GM21786 (cell line): Measurements from ENCODE around the gene RBFOX2.
"Not testable (repeated sequence)": the region's sequence is repeated elsewhere in the genome, so short reads cannot be mapped to it uniquely, and the experiment has no call there.

Experiments
- ATAC-seq: cut with Tn5 transposase; IDR thresholded peaks from one replicate; pipeline ENCODE4 v1.9.1; 2021; ENCODE audit not compliant: unreplicated experiment

The RBFOX2 gene

GRCh38 chr22:35719212-35719875 is 309.3 kb downstream of the RBFOX2 start:
- no peak for ATAC-seq

DNA sequence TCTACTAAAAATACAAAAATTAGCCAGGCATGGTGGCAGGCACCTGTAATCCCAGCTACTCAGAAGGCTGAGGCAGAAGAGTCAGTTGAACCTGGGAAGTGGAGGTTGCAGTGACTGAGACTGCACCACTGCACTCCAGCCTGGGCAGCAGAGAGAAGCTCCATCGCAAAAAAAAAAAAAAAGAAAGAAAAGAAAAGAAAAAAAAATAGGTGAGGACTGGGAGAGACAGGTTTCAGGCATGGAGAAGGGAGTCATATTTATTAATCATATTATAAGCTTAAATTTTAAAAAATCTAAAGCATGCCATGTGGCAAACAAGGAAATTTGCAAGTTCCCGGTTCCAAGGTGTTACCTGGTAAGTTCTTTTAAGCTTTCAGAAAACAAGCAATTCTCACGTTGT is 311.1 kb downstream of the RBFOX2 start, which contains the start of gene APOL5:
APOL5 (plus strand) TSS at position 301 of the 400 bp plus-strand sequence; CDS start at position 301, 0 bp downstream.
- ATAC-seq = no peak

GRCh38 chr22:35712672-35713071 is 316.0 kb downstream of the RBFOX2 start:
- no peak for ATAC-seq

GRCh38 chr22:35711336-35711735 is 317.3 kb downstream of the RBFOX2 start:
- ATAC-seq = no peak

DNA sequence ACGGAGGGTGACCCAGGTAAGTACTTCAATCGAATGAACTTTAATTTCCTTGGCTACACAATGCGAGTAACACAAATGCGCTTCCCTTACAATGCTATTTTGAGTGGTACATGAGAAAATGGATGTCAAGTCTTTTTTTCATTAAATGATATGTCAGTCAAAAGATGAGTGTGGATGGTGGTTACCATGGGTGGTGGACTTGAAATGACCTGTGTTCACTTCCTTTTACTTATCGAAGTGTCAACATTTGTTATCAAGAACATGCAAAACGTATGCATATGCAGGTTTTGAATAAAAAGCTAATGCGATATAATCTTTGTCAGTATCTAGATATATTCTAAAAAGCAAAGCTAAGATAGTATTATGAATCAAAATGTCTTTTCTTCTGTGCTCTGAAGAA is 319.7 kb downstream of the RBFOX2 start:
- ATAC-seq = no peak

DNA sequence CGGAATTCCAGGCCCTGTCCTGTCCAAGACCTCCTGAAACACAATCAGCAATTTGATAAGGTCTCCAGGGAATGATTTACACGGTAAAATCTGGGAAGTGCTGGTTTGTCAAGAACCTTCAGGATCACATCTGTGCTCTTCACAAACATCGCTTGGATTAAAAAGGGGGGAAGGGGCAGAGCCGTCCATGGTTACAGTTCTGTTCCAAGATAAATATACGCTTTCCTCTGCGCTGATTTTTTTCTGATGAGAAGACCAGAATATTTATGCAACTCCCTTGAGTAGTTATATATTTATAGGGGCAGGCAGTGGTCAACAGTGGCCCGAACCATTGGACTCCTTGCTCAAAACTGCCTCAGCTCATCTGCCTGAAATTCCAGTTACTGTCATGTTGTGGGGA is 320.2 kb downstream of the RBFOX2 start:
- no peak for ATAC-seq

DNA sequence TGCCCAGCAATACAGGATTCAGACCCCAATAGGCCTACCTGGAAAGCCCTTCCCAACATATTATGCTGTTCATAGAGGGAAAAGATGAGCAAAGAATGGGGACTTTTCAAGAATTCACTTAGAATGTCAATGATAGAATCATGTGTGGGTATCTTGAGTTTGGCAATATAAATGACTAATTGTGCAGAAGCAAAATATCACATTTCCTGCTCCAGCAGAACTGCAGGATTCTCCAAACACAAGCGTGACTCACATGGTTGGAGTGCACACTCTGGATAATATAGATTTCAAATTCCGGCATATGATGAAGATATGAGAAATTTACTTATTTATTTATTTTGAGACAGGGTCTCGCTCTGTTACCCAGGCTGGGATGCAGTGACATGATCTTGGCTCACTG is 323.5 kb downstream of the RBFOX2 start:
- ATAC-seq = no peak

DNA sequence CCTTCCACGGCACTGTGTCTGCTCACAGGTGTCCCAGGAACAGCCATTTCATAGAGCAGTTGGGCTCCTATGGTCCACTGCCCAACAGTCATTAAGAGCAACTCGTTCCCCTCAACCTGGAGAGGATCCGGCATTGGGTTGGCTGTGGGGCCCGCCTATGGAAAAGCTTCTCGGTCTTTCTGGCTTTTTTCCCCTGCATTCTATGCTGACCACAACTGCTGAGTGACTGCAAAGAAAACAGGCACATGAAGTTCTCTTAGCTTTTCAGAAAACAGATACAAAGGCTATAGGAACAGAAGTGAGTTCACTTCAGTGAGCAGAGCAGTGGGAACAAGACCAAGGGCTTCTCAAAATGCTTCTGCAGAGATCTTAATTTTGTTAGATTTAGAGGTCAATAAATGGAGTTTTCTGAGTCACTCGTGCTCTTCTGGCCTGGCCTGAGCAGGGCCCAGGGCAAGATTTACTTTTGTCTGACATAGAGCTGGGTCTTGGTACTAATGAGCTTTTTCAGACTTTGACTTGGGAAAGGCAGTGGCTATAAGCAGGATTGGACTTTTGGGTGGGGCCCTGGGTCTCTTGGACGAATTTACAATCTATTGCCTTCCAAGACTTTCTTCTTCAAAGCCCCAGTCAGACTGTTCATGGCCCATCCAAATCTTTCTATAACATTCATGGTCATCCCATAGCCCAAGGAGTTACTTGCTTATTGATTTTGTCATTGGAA is 324.6 kb downstream of the RBFOX2 start:
- ATAC-seq = no peak

- ATAC-seq = not testable (repeated sequence)
These were observed 328.8 kb downstream of the RBFOX2 start for GRCh38 chr22:35699852-35700251.

DNA sequence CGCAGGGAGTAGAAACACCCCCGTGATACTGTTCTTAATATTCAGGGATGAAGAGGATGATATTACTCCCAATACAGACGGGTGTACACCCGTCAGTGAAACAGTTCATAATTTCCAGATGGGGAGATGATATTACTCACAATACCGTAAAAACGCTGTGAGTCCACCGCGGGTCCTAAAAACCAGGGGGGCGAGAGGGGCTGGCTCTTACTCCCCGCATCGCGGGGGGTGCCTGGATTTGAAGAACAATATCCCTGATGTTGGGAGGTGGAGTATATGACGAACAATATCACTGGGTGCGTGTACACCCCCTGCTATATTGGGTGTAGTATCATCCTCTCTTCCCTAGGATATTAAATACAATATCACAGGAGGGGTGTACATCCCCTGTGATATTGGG is 331.5 kb downstream of the RBFOX2 start:
- ATAC-seq = no peak

DNA sequence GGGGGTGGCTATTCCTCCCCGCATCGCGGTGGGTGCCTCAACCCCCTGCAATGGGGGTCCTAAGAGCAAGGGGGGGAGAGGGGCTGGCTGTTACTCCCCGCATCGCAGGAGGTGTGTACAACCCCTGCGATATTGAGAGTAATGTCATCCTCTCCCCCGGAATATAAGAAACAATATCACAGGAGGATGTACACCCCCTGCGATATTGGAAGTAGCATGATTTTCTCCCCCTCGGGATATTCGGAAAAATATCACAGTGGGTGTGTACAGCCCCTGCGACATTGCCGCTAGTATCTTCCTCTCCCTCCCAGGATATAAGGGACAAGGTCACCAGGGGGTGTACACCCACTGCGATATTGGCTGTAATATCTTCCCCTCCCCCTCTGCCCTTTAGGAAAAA is 333.4 kb downstream of the RBFOX2 start:
- ATAC-seq = no peak

GRCh38 chr22:35690001-35690400 is 338.6 kb downstream of the RBFOX2 start:
- no peak for ATAC-seq

- no peak for ATAC-seq
These were observed 339.5 kb downstream of the RBFOX2 start for GRCh38 chr22:35688913-35689675.
